GM12872 (cell line): Measurements from ENCODE around the gene NFATC3.

Experiments used
- TF ChIP-seq, protein P1 (sequence below): IDR thresholded peaks from 3 replicates; pipeline ENCODE4 v1.5.1; 2011; ENCODE audit warnings: low read depth, mild to moderate bottlenecking, low read length, moderate library complexity; ENCODE audit not compliant: insufficient read depth

The NFATC3 gene

GRCh38 chr16:68079626-68080344 is 5.4 kb upstream of the NFATC3 start:
- TF ChIP-seq, protein P1, sequence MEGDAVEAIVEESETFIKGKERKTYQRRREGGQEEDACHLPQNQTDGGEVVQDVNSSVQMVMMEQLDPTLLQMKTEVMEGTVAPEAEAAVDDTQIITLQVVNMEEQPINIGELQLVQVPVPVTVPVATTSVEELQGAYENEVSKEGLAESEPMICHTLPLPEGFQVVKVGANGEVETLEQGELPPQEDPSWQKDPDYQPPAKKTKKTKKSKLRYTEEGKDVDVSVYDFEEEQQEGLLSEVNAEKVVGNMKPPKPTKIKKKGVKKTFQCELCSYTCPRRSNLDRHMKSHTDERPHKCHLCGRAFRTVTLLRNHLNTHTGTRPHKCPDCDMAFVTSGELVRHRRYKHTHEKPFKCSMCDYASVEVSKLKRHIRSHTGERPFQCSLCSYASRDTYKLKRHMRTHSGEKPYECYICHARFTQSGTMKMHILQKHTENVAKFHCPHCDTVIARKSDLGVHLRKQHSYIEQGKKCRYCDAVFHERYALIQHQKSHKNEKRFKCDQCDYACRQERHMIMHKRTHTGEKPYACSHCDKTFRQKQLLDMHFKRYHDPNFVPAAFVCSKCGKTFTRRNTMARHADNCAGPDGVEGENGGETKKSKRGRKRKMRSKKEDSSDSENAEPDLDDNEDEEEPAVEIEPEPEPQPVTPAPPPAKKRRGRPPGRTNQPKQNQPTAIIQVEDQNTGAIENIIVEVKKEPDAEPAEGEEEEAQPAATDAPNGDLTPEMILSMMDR, result no peak

DNA sequence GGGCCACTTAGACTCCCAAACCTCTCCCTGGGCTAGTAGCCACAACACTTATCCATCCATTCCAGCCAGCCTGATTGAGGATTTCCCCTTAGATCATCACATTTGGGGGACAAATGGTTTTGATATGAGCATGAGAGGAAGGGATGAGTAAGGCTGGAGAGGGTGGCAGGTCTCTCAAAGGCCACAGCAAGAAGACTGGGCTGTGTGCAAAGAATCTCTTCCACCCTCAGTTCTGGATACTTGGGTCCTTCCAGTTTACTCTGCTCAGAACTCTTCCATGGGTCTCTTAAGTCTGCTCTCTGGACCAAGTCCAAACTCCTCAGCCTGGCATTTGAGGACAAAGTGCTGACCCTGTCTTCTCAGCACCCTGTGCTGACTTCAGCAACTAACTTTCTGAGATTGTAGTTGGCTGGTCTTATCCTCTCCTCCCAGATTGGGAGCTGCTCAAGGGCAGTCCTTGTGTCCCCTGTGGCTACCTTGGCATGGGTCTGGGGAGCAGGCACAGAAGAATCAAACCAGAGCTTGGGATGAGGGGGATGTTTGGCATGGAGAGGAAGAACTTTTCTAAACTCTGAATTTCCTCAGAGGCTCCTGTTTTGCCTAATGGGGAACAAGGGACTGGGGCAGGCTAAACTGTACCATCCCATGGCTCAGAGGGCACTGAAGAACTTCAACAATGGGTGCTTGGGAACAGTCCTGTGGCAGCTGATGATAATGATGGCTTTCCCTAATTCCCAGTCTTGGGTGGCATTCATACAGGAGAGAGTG is 3.1 kb upstream of the NFATC3 start:
- TF ChIP-seq, protein P1, result no peak

- TF ChIP-seq, protein P1, result no peak
Observed at GRCh38 chr16:68082629-68083238, 2.4 kb upstream of the NFATC3 start.

GRCh38 chr16:68083239-68083781 is 1.9 kb upstream of the NFATC3 start:
- TF ChIP-seq, protein P1, result no peak

GRCh38 chr16:68083861-68084503 is 1.2 kb upstream of the NFATC3 start:
- TF ChIP-seq, protein P1, result no peak

DNA sequence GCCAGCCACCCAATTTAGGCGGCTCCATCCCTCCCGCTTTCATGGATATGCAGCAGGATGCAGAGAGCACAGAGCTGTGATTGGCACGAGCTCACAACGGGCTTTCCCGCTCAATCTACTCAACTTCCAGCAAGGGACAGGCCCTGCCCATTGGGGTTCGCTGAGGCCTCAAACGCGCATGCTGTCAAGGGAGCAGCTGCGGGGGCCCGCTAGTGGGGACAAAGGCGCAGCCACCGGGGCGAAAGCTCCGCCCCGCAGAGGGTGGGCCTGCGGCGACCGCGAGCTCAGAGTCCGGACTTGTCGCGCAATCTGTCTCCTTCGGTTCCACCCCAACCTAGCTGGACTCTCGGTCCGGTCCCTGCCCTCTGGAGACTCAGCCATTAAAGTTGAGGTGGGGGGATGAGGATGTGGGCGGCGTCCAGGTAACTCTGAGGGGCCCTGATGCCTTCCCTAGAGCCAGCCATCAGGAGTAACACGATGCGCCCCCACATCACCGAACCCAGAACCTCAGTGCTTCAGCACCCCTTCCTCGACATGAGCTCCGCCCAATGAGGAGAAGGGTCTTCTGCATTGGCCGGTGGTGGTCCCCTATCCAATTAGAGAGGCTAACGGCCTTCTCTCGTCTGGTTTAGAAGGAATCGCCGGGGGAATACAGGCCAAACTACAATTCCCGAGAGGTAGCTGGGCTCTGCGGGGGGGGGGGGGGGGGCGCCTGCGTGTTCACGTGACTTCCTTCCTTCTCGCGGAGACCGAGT is 489 bp upstream of the NFATC3 start:
- TF ChIP-seq, protein P1, result peak; percentile 39; the same call in 1 of the 3 replicates
